ENCODE data around the gene CCL5.
A peak's percentile ranks its signal among the peaks of the same experiment; 100 is the strongest.
"Not testable (repeated sequence)": the region's sequence is repeated elsewhere in the genome, so short reads cannot be mapped to it uniquely, and the experiment has no call there.

CCL5 gene

DNA sequence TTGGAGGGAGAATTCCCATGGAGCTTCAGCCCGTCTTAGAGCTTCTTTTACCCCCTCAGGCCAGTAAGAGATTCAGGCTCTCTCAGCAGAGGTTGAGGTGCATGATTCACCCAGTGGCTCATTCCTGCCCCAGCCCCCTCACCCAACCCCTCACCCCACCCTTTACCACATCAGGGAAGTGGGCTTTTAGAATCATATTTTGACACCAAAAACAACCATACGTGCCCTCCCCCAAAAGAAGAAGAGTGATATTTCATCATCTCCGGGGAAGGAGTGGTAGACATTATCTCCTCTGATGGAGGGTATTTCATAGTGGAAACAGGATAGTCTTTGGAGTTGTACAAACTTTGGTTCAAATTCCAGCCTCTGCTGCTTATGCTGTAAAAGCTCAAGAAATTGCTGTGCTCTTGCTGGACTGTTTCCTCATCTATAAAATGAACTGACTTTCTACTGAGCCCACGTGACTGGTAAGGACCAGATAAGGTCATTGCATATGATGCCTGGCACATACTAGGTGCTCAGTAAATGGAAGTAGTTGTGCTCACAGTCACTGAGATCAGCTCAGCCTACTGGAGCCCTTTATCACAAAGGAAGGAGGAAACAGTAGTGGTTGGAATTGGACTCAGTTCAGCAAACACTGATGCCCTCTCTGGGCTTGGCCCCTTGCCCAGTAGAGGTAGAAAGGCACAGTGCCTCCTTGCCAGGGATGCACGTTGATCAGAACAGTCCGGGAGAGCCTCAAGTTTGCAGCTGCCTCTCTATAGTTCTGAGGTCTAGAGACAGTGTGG, 18.3 kb upstream of the CCL5 start:
- peak; percentile 52 for DNase-seq (ENCODE audit: low read depth, low spot score)

DNA sequence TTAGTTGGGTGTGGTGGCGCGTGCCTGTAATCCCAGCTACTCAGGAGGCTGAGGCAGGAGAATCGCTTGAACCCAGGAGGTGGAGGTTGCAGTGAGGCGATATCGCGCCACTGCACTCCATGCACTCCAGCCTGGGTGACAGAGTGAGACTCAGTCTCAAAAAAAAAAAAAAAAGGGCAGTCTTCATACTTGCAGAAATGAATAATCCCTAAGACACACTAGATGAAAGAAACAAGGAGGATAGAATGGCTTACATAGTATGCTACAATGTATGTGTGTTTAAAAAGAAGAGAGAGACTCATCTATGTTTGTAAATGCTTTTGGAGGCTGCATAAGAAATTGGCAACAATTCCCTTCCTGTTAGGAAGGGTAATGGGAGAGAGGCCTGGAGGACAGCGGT, 17.6 kb upstream of the CCL5 start:
- DNase-seq (ENCODE audit: low read depth, low spot score): not testable (repeated sequence)

DNA sequence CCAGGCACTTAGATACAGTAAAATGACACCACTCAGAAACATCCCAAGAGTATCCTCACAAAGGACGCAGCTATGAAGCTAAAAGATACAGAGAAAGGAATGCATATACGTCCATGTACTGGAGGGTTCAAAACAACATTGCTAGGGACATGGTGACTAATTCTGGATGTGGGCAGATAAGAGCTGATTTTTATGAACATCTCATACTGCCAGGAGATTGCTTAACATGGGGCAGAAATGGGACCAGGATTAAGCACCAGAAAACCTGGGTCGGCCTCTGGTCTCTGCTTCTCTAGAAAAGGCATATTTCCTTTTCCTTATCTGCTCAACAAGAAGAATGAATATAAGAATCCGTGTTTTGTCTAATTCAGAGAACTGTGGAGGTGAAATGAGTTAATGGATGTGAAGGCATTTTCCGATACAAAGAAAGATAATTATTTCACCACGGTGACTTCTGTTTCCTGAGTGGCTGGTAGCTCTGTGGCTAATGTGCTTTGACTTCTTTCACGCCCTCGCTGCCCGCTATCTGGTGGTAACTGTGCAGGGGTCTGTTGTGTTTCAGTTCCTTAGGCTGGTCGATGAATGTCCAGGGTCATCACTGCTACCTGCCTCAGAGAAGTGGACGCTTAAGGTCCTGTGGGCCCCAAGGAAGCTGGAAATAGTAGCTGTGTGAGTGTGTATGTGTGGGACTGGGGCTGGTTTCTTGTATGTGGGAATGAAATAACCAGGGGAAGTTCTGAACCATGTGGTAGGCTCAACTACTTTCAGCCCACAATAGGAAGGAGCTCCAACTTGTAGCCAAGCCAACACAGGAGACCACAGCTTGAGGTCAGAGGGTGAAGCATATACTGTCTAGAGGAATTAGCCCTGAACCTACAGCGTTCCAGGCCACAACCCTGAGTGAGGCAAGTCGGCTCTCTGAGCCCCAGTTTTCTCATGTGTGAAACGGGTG, 15.8 kb upstream of the CCL5 start:
- no peak for DNase-seq (ENCODE audit: low read depth, low spot score)

- no peak for DNase-seq (ENCODE audit: low read depth, low spot score)
Observed at GRCh38 chr17:35894206-35894605, 14.0 kb upstream of the CCL5 start.

GRCh38 chr17:35893751-35894150, 13.6 kb upstream of the CCL5 start:
- no peak for DNase-seq (ENCODE audit: low read depth, low spot score)

DNA sequence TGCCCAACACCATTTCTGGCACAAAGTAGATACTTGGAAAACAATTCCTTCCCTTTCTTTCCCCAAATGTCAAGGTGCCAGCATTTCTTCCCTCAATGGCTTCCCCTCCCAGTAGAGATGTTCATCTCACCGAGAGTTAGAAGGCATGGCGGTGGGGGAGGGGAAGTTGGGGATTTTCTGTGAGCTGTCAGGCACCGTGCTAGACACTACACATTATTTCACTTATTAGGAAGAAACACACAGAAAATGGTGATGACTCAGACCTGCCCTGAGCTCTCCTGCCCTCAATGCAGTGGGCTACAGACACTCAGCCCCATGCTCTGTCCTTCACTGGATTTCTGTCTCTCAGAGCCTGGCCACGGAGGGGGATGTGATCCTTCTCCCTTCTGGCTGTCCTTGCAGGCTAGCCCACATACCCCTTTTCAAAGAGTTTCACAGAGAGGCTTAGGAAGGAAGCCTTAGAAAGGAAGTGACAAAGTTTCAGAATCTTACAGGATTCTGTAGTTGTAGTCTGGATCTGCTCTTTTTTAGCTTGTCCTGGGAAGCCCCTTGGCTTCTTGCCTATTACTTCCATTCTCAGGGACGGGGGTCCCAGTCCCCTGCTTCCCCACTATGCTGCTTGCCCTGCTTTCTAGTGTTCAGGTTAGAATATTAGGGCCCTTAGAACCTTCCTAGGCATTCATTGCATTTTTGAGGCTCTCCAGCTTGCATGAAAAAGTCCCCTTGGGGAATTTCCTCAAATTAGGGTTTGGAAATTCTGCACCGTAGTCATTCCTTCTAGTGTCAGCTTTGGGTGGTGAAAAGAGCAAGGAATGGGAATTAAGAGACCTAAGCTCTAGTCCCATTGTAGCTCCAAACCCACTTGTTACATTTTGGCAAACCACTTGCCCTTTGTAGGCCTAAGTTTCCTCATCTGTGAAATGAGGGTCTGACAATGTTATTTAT, 12.2 kb upstream of the CCL5 start:
- peak; percentile 39 for DNase-seq (ENCODE audit: low read depth, low spot score)

DNA sequence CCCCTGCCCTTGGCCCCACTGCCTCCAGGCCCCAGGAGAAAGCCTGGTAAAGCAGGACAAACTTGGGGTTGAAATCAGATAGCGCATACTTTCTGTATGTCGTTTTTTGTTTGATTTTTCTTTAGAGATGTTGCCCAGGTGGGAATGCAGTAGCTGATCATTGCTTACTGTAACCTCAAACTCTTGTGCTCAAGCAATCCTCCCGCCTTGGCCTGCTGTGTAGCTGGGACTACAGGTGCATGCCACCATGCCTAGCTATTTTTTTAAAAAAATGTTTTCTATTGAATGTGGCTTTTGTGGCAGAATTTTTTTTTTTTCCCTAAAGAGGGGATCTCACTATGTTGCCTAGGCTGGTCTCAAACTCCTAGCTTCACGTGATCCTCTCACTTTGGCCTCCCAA, 11.1 kb upstream of the CCL5 start:
- no peak for DNase-seq (ENCODE audit: low read depth, low spot score)

DNA sequence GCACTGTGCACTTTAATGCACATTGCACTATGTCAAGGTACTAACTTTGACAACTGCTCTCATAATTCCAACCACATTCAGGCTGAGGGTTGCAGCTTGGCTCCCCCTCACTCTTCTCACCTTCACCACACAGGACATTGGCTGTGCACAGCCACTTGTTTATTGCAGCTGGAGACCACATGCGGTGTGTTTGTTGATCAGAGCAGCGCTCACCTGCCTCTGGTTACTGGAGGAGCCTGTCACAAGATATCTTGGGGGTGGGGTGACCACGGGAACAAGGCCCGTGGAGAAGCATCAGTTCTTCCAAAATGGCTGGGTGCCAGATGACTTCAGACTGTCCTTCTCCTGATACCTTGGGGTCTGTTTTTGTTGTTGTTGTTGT, 10.6 kb upstream of the CCL5 start:
- no peak for DNase-seq (ENCODE audit: low read depth, low spot score)

- peak; percentile 88 for DNase-seq (ENCODE audit: low read depth, low spot score)
Observed at GRCh38 chr17:35889818-35890773, 9.9 kb upstream of the CCL5 start.

DNA sequence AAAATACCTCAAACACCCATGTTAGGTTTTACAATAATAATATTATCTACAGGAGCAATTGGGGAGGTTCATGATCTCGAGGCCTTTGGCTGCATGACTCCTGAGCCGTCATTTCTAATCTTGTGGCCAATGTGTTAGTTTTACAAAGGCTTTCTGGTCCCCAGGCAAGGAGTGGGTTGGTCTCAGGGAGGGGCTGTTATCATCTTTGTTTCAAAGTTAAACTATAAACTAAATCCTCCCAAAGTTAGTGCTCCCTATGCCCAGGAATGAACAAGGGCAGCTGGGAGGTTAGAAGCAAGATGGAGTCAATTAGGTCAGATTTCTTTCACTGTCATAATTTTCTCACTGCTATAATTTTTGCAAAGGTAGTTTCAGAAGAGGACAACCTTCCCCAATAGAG, 9.1 kb upstream of the CCL5 start:
- no peak for DNase-seq (ENCODE audit: low read depth, low spot score)

DNA sequence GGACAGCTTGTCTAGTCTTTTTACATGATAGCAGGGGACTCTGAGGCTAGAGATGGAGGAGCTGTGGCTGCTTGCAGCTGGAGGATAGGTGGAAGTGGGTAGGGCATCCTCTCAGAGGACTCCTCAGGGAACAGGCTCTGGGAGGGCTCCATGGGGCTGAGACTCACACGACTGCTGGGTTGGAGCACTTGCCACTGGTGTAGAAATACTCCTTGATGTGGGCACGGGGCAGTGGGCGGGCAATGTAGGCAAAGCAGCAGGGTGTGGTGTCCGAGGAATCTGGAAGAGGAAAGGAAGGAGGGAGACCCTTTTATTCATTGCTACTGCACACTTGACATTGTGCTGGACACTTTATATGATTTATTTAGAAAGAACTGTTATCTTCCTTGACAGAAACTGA, 1.8 kb downstream of the CCL5 start:
- DNase-seq (ENCODE audit: low read depth, low spot score): no peak

GRCh38 chr17:35877345-35878029, 2.7 kb downstream of the CCL5 start:
- DNase-seq (ENCODE audit: low read depth, low spot score): no peak

DNA sequence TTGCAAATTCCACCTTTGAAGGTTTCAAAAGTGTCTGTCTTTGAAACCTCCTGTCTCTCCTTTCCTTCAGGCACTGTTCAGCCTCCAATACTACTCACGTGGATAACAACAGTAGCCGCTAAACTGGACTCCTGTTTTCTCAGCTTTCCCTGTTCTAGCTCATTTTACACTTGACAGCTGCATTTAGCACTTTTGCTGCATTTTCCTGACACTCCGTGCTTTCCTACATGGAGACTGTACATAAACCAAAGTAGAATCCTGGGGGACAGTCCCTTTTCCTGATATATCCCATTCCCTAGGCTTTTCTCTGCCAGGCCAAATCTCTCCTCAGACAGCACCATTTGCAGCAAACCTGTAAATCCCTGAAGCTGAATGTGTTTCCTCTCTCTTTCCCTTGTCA, 3.6 kb downstream of the CCL5 start:
- no peak for DNase-seq (ENCODE audit: low read depth, low spot score)

- no peak for DNase-seq (ENCODE audit: low read depth, low spot score)
Observed at GRCh38 chr17:35875800-35876139, 4.4 kb downstream of the CCL5 start.

DNA sequence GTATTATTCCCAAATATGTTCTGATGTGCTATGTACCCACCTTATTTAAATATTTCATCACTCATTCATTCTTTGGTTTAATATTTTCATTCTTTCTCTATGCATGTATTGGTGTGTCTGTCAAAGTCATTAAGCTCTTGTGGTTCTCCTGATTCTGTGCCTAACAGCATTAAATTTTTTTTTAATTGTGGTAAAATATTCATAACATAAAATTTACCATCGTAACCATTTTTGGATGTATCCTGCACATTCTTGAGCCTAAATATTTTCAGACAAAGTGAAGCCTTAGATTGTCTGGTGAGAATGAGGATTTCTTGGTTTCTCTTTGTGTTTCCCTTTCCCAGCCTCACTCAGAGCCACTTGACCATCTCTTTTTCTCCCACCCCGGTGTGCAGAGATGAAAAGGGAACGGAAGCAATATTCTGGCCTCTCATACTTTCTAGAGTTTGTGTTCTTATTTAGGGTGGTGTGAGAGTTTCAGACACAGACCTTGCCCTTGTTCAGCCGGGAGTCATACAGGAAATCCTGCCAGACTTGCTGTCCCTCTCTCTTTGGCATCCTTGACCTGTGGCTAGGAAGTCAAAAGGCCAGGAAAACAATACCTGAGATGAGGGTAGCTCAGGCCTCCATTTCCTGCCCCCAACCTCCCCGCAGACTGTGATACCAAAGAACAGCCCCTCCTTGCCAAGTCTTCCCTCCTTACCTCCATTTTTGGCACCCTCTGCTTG, 4.9 kb downstream of the CCL5 start:
- DNase-seq (ENCODE audit: low read depth, low spot score): no peak

GRCh38 chr17:35872196-35872980, 7.8 kb downstream of the CCL5 start:
- no peak for DNase-seq (ENCODE audit: low read depth, low spot score)

- no peak for DNase-seq (ENCODE audit: low read depth, low spot score)
Observed at GRCh38 chr17:35870906-35871819, 9.0 kb downstream of the CCL5 start.

- no peak for DNase-seq (ENCODE audit: low read depth, low spot score)
Observed at GRCh38 chr17:35868737-35869136, 11.4 kb downstream of the CCL5 start, which contains the start of gene HEATR9. Gene HEATR9, minus strand, starts transcription at chr17:35868891. Its CDS starts 149 bp downstream, at chr17:35868742.

Measured in astrocyte of the hippocampus (primary cell).